ENCODE data around the gene TFDP1. TPM values are rescaled to one million over a fixed set of nuclear protein-coding genes. Genes with fewer than 3 reads are reported as not detected.

TFDP1 gene
- polyA plus RNA-seq, 1 of the 3 experiments (the other 2 are of a cell fraction) = 76.7 TPM

DNA sequence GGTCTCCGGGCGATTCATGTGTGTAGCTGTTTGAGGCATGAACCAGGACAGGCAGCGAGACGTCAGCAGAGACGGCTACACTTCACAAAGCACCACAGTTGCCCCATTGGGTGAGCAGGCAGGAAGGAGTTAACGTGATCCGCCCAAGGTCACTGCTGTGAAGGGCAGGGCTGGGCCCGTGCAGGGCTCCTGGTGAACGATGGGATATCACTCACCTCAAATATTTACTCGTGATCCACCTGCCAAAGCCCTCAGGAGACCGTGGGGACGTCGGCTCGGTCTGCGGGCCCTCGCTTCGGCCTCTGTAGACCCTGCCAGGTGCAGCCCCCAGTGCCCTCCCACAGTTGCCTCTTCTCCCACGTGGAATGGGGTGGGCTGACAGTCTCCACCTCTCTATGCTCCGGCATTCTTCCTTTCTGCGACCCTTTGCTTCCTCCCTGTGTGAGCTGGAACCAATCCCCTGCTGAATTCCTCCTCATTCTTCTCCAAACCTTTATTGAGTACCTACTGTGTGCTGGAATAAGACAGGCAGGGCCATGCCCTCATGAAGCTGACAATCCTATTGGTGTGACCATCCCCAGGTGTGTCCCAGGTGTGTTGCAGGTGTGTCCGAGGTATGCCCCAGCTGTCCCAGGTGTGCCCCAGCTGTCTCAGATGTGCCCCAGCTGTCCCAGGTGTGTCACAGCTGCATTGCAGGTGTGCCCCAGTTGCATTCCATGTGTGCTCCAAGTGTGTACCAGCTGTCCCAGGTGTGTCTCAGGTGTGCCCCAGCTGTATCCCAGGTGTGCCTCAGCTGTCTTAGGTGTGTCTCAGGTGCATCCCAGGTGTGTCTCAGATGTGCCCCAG is 80.4 kb downstream of the TFDP1 start:
- Histone ChIP-seq H3K9me3 (peaks cover 14% of the 10 kb centered on the region; the same call in 1 of the 2 replicates), H3K4me3 (ENCODE audit: low read depth in 2 of 2, low read length in 1 of 2) (no peak overlapping the region), H3K9ac (no peak overlapping the region), H3K27ac (ENCODE audit: low read depth in 2 of 2, low read length in 1 of 2) (no peak overlapping the region), H3K27me3 (ENCODE audit: insufficient read depth) (no peaks in the 10 kb centered on the region), H3F3A (replicated peaks; ENCODE audit: insufficient read depth) (peaks cover 11% of the 10 kb centered on the region), H3K79me2 (ENCODE audit: insufficient read depth) (no peaks in the 10 kb centered on the region), H3K36me3 (replicated peaks in 1 of 2; ENCODE audit: control insufficient read depth in 1 of 2, insufficient read depth in 2 of 2, low read length in 1 of 2) (no peaks in the 10 kb centered on the region), H3K4me2 (no peak overlapping the region), H3K9me2 (no peaks in the 10 kb centered on the region), H2AFZ (ENCODE audit: low read depth) (no peak overlapping the region), H3K4me1 (ENCODE audit: control insufficient read depth in 1 of 2, insufficient read depth in 2 of 2, low read depth in 1 of 2, low read length in 1 of 2) (no peaks in the 10 kb centered on the region; a peak in 1 of 4 replicates), H4K20me1 (ENCODE audit: insufficient read depth) (no peaks in the 10 kb centered on the region)
- 63% methylated on average over 14 of the region's 21 CpGs for WGBS (ENCODE audit: low lambda C conversion rate)
- POLR2A ChIA-PET = no interaction called here
- CTCF ChIA-PET = interaction anchor here (1.0 to 3.2 kb wide), 2 partner anchors 24 to 60 kb away, joined by 3 to 19 read pairs; no protein-coding TSS in a partner anchor
- DNase-seq = no peak
- TF ChIP-seq, protein P1, sequence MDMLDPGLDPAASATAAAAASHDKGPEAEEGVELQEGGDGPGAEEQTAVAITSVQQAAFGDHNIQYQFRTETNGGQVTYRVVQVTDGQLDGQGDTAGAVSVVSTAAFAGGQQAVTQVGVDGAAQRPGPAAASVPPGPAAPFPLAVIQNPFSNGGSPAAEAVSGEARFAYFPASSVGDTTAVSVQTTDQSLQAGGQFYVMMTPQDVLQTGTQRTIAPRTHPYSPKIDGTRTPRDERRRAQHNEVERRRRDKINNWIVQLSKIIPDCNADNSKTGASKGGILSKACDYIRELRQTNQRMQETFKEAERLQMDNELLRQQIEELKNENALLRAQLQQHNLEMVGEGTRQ (IDR thresholded peaks at IDR 0.05; ENCODE audit: borderline replicate concordance, low read depth, low read length) = no peak
- TF ChIP-seq, protein P2, sequence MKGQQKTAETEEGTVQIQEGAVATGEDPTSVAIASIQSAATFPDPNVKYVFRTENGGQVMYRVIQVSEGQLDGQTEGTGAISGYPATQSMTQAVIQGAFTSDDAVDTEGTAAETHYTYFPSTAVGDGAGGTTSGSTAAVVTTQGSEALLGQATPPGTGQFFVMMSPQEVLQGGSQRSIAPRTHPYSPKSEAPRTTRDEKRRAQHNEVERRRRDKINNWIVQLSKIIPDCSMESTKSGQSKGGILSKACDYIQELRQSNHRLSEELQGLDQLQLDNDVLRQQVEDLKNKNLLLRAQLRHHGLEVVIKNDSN (IDR thresholded peaks at IDR 0.05; ENCODE audit: borderline replicate concordance, low read depth) = no peak
- TF ChIP-seq, protein P3, sequence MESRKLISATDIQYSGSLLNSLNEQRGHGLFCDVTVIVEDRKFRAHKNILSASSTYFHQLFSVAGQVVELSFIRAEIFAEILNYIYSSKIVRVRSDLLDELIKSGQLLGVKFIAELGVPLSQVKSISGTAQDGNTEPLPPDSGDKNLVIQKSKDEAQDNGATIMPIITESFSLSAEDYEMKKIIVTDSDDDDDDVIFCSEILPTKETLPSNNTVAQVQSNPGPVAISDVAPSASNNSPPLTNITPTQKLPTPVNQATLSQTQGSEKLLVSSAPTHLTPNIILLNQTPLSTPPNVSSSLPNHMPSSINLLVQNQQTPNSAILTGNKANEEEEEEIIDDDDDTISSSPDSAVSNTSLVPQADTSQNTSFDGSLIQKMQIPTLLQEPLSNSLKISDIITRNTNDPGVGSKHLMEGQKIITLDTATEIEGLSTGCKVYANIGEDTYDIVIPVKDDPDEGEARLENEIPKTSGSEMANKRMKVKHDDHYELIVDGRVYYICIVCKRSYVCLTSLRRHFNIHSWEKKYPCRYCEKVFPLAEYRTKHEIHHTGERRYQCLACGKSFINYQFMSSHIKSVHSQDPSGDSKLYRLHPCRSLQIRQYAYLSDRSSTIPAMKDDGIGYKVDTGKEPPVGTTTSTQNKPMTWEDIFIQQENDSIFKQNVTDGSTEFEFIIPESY (IDR thresholded peaks at IDR 0.05; ENCODE audit: borderline replicate concordance, low read depth) = no peak
- TF ChIP-seq TCF12 (IDR thresholded peaks at IDR 0.05) (no peak), RFX5 (IDR thresholded peaks at IDR 0.05; ENCODE audit: low read length) (no peak), YY1 (IDR thresholded peaks at IDR 0.05; ENCODE audit: low read depth) (no peak), NRF1 (IDR thresholded peaks at IDR 0.05; ENCODE audit: low read depth, low read length) (no peak), MEF2A (IDR thresholded peaks at IDR 0.05; ENCODE audit: borderline replicate concordance, low read depth) (no peak), TAF1 (IDR thresholded peaks at IDR 0.05; ENCODE audit: borderline replicate concordance, low read depth, low read length) (no peak), EP300 (IDR thresholded peaks at IDR 0.05; ENCODE audit: borderline replicate concordance in 1 of 2, low read depth in 1 of 2, low read length in 1 of 2) (no peak), SIN3A (IDR thresholded peaks at IDR 0.05; ENCODE audit: borderline replicate concordance, low read depth, low read length) (no peak), RCOR1 (IDR thresholded peaks at IDR 0.05; ENCODE audit: low read length) (no peak), ELF1 (IDR thresholded peaks at IDR 0.05) (no peak), CHD2 (IDR thresholded peaks at IDR 0.05; ENCODE audit: low read length, partially characterized antibody) (no peak)
- TF ChIP-seq, protein P4, sequence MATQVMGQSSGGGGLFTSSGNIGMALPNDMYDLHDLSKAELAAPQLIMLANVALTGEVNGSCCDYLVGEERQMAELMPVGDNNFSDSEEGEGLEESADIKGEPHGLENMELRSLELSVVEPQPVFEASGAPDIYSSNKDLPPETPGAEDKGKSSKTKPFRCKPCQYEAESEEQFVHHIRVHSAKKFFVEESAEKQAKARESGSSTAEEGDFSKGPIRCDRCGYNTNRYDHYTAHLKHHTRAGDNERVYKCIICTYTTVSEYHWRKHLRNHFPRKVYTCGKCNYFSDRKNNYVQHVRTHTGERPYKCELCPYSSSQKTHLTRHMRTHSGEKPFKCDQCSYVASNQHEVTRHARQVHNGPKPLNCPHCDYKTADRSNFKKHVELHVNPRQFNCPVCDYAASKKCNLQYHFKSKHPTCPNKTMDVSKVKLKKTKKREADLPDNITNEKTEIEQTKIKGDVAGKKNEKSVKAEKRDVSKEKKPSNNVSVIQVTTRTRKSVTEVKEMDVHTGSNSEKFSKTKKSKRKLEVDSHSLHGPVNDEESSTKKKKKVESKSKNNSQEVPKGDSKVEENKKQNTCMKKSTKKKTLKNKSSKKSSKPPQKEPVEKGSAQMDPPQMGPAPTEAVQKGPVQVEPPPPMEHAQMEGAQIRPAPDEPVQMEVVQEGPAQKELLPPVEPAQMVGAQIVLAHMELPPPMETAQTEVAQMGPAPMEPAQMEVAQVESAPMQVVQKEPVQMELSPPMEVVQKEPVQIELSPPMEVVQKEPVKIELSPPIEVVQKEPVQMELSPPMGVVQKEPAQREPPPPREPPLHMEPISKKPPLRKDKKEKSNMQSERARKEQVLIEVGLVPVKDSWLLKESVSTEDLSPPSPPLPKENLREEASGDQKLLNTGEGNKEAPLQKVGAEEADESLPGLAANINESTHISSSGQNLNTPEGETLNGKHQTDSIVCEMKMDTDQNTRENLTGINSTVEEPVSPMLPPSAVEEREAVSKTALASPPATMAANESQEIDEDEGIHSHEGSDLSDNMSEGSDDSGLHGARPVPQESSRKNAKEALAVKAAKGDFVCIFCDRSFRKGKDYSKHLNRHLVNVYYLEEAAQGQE (IDR thresholded peaks at IDR 0.05; ENCODE audit: low read depth, low read length) = no peak
- TF ChIP-seq, protein P5, sequence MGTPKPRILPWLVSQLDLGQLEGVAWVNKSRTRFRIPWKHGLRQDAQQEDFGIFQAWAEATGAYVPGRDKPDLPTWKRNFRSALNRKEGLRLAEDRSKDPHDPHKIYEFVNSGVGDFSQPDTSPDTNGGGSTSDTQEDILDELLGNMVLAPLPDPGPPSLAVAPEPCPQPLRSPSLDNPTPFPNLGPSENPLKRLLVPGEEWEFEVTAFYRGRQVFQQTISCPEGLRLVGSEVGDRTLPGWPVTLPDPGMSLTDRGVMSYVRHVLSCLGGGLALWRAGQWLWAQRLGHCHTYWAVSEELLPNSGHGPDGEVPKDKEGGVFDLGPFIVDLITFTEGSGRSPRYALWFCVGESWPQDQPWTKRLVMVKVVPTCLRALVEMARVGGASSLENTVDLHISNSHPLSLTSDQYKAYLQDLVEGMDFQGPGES (IDR thresholded peaks at IDR 0.05; ENCODE audit: low read depth, low read length) = no peak
- TF ChIP-seq, protein P6, sequence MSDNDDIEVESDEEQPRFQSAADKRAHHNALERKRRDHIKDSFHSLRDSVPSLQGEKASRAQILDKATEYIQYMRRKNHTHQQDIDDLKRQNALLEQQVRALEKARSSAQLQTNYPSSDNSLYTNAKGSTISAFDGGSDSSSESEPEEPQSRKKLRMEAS (IDR thresholded peaks at IDR 0.05; ENCODE audit: low read depth) = no peak

All from SK-N-SH (cell line).